ENCODE data around the gene KCNJ6.
"Not testable (repeated sequence)": the region's sequence is repeated elsewhere in the genome, so short reads cannot be mapped to it uniquely, and the experiment has no call there.

Gene KCNJ6

DNA sequence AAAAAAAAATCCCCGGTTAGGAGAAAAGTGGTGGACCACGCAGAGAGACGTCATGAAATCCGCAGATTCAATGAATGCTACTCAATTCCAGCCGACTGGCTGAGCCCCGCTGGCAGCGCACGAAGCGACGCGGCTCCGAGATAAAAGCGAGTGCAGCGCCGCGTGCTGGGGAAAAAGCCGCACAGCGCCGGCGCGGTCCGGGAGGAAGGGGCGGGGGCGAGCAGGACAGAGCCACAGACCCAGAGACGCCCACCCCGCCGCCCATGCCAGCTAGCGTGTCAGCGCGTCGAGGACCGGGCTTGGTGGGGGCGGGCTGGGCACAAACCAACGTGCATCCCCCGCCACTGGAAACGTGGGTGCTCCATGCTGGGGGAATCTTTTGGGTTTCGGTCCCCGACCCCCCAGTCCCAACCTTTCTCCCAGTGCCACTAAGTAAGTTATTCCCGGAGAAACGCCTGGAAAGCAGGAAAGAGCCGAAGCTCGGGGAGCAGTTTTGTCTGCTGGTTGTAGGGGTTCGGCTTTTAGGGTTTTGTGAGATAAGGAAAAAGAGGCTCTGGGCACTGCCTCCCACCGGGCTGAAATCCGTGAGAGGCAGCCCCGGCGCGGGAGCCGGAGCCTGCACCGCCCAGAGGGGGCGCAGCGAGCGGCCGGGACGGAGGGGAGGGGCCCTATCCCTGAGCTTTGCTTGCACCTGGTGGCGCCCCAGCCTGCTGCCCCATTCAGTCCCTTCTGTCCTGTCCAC lies at the start of gene KCNJ6:
KCNJ6 (minus strand) TSS at position 148 of the 742 bp plus-strand sequence. CDS start 75,775 bp downstream, outside the sequence.
- in situ Hi-C loops (cut with HindIII; ENCODE audit: low sequenced_read_pairs): no loop called here

GRCh38 chr21:37965088-37965805 lies 49.0 kb upstream of the KCNJ6 start:
- in situ Hi-C loops (cut with HindIII; ENCODE audit: low sequenced_read_pairs): no loop called here

DNA sequence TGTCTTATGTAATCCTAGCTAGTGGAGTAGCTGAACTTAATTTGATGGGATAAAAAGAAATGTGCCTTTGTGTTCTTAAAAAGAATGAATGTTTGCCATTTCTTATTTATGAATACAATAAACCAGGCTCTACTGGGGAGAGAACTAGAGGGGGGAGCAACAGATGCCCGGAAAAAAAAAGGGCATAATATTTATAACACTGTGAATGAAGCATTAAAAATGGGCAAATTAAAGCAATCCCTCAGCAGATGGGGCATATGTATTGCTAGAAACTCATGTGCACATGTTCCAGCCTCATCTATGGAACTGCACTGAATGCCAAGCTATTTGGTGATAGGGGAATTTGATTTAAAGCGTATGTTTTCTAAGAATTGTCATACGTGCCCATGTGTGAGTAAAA lies 42.3 kb upstream of the KCNJ6 start:
- in situ Hi-C loops (cut with HindIII; ENCODE audit: low sequenced_read_pairs): no loop called here

- in situ Hi-C loops (cut with HindIII; ENCODE audit: low sequenced_read_pairs): no loop called here
These were observed 40.5 kb upstream of the KCNJ6 start for GRCh38 chr21:37956772-37957171.

DNA sequence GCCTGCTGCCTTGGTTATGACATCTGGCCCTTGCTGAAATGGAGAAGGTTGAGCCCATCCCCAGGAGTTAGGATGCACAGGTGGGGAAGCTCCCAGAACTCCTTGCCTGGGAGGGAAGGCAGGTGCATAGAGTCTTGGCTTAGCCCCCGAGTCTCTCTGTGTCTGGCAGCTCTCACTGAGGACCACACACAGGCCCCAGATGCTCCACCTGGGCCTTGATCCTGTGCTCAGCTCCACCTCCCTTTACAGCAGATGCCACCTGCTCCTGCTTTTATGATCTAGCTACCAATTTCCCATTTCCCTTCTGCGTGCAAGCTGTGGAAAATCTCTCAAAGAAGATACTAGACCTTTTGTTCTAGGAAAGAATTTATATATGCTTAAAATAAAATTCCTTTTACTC lies 28.8 kb upstream of the KCNJ6 start:
- in situ Hi-C loops (cut with HindIII; ENCODE audit: low sequenced_read_pairs): no loop called here

GRCh38 chr21:37944496-37944895 lies 28.2 kb upstream of the KCNJ6 start:
- in situ Hi-C loops (cut with HindIII; ENCODE audit: low sequenced_read_pairs): loop anchor here (5.0 kb wide), 1 partner anchor 33 kb away; no protein-coding TSS in a partner anchor

DNA sequence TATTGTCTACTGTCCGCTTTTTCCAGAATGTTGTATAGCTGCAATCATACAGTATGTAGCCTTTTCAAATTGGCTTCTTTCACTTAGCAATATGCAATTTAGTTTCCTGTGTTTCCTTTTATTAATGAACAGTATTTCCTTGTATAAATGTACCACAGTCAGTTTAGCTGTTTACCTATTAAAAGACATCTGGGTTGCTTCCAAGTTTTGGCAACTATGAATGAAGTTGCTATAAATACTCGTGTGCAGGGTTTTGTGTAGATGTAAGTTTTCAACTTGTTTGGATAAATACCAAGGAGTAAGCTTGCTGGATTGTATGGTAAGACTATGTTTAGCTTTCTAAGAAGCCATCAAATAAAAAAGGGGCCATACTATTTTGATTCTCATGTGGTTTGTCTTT lies 24.4 kb upstream of the KCNJ6 start:
- in situ Hi-C loops (cut with HindIII; ENCODE audit: low sequenced_read_pairs): loop anchor here (5.0 kb wide), 1 partner anchor 37 kb away; no protein-coding TSS in a partner anchor

DNA sequence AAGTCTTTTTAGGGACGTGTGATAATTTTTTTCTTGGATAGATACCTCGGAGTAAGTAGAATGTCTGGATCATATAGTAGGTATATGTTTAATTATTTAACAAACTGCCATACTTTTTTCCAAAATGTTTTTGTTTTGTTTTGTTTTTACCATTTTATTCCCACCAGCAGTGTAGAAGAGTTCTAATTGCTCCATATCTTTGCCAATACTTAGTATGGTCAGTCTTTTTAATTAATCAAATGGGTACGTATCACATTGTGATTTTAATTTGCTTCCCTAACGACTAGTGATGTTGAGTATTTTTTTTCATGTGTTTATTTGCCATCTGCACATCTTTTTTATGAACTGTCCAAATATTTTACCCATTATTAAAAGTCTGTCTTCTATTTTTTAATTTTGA lies 23.6 kb upstream of the KCNJ6 start:
- in situ Hi-C loops (cut with HindIII; ENCODE audit: low sequenced_read_pairs): loop anchor here (5.0 kb wide), 1 partner anchor 37 kb away; no protein-coding TSS in a partner anchor

DNA sequence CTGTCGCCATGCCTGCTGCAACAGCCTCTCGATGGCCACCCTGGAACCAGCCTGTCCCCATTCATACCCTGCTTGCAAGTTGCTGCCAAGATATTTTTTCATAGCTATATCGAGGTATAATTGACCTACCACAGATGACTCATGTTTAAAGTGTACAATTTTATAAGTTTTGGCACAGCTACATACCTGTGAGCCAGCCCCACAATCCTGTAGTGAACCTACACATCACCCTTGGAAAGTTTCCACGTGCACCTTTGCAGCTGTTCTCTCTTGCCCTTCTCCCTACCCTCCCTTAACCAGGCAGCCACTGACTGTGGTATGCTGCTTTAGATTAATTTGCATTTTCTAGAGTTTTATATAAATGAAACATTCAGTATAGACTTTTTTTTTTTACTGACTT lies 23.0 kb upstream of the KCNJ6 start:
- in situ Hi-C loops (cut with HindIII; ENCODE audit: low sequenced_read_pairs): no loop called here

- in situ Hi-C loops (cut with HindIII; ENCODE audit: low sequenced_read_pairs): no loop called here
These were observed 21.4 kb upstream of the KCNJ6 start for GRCh38 chr21:37937668-37938067.

DNA sequence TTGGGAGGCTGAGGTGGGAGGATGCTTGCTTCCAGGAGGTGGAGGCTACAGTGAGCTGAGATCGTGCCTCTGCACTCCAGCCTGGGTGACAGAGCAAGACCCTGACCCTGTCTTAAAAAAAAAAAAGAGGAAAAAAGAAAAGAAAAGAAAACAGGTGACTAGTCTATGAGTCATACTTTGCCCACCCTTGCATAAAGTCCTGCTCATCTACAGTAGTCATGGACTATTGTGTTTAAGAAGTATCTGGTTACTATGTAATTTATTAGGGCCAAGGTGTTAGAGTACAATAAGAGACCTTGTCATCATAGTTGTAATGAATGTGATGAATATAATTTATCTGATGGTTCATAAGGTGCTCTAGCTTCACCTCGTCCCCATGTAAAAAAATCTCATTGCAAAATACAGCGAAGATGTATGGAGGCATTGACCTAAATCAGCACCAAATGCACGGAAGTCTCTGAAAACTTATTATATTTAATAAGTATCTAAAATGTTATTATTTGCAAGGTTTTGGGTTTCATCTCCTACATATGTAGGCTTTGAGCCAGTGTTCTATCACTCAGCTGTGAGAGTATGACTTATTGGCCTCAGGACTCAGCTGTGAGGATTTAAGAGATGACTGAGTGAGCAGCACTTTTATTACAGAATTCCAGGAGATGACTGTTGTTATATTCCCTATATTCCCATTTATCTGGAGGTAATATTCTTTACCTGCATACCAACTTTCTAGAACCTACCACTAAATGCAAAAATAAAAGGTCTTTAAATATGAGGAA lies 19.9 kb upstream of the KCNJ6 start:
- in situ Hi-C loops (cut with HindIII; ENCODE audit: low sequenced_read_pairs): no loop called here

DNA sequence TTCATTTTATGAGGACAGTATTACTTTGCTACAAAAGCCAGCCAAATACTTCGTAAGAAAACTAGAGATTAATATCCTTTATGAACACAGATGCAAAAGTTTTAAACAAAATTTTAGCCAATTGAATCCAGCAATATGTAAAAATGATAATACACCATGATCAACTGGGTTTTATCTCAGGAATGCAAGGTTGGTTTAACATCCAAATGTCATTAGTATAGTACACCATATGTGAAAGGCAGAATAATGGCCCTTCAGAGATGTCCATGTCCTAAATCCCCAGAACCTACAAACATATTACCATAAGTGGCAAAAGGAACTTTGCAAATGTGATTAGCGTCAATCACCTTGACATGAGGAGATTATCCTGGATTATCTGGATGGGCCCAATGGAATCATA lies 16.7 kb upstream of the KCNJ6 start:
- in situ Hi-C loops (cut with HindIII; ENCODE audit: low sequenced_read_pairs): no loop called here

GRCh38 chr21:37927711-37928110 lies 11.5 kb upstream of the KCNJ6 start:
- in situ Hi-C loops (cut with HindIII; ENCODE audit: low sequenced_read_pairs): no loop called here

GRCh38 chr21:37921091-37921490 lies 4.8 kb upstream of the KCNJ6 start:
- in situ Hi-C loops (cut with HindIII; ENCODE audit: low sequenced_read_pairs): no loop called here

DNA sequence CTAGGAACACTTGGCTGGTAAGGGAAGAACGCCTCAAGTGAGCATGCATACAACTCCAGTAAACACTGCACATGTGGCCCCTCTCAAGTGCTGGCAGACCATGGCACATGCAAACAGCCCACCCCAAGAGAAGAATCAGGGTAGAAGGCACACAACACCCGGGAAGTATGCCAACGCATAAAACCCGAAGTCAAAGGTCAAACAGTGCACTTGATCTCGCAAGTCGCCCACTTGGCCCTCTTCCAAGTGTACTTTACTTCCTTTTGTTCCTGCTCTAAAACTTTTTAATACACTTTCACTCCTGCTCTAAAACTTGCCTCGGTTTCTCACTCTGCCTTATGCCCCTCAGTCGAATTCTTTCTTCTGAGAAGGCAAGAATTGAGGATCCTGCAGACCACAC lies 4.0 kb upstream of the KCNJ6 start:
- in situ Hi-C loops (cut with HindIII; ENCODE audit: low sequenced_read_pairs): not testable (repeated sequence)

DNA sequence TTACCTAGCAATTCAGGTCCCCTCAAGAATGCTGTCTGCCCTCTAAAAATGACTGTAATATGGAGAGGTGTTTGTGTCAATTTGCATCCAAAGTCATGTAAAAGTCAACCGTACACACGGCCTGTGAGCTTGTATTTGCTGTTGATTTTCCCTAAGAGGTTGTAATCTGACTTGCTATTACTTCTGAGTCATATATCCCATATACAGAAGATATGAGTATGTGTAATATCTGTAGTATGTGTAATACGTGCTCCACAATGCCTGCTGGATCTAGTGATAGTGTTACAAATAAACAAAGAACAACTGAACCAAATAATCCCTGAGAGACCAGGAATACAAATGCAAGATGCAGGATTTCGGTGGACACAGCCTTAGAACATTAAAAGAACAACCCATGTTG lies 1.4 kb upstream of the KCNJ6 start:
- in situ Hi-C loops (cut with HindIII; ENCODE audit: low sequenced_read_pairs): no loop called here

DNA sequence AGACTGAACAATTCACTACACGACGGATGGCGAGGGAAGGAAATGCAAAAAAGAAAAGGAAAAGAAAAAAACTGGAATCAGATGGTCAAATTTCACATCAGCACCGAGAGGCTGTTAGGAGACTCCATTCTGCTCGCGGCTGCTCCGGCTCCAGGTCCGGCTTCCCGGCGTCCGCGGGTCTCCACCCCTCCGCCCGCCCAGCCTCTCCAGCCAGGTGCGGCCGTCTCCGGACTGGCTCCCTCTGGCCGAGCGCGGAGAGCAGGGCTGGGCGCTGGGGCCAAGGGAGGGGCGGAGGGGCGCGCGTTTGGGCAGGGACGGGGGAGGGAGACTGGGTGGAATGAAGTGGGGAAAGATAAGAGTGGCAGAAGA lies 332 bp downstream of the KCNJ6 start:
- in situ Hi-C loops (cut with HindIII; ENCODE audit: low sequenced_read_pairs): no loop called here

DNA sequence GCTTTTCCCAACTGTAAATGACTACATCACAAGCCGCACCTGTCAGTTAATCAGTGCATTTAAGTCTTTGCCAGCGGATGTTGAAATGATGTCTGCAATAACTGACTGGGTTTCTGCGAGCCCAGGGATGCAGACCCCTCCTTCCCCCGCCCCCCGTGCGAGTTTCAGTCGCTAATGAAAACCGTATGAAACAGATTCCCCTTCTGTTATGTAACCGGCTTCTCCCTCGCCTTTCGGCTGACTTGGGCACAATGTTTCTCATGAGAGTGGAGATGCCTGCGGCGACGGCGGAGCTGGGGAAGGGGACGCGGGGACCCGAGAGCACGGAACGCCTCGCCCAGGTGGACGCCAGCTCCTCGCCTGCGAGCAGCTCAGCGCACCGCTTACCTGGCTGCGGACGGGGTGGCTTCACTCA lies 753 bp downstream of the KCNJ6 start:
- in situ Hi-C loops (cut with HindIII; ENCODE audit: low sequenced_read_pairs): no loop called here

GRCh38 chr21:37912616-37913015 lies 3.6 kb downstream of the KCNJ6 start:
- in situ Hi-C loops (cut with HindIII; ENCODE audit: low sequenced_read_pairs): no loop called here

DNA sequence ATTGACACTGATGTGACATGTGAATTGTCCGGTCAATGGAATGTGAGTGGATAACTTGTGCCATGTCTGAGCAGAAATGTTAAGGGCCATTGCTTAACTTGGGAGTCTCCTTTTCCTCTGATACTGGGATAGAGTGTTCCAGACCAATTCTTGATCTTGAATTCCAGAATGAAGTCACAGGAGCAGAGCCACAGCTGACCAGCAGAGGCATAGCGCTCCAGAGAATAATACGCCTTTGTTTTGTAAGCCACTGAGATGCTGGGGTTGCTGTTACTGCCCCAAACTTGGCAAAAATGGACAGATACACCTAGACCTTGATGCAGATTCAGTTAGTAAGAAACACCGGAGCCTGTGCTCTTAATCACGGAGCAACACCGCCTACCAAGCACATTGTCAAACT lies 6.3 kb downstream of the KCNJ6 start:
- in situ Hi-C loops (cut with HindIII; ENCODE audit: low sequenced_read_pairs): no loop called here

- in situ Hi-C loops (cut with HindIII; ENCODE audit: low sequenced_read_pairs): no loop called here
These were observed 7.6 kb downstream of the KCNJ6 start for GRCh38 chr21:37908691-37909090.

DNA sequence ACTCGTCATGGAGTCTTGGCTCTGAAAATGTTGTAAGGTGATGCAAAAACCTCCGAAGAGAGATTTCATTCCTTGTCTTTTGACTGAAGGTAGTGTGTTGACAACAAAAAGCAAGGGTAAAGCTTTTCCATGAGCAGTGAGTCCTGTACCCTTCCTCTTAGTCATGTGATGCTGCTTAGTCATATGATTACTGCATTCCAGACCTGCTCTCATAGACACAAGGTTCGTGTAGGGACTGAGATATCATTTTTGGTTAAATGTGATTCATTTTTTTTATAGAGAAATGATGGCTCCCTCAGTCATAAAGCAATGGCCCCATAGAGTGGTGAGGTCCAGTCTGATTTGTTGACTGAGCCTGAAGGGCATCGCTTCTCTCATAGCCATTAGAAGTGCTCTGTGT lies 9.2 kb downstream of the KCNJ6 start:
- in situ Hi-C loops (cut with HindIII; ENCODE audit: low sequenced_read_pairs): no loop called here

Measured in DLD1 (cell line).